Keratinocyte (primary cell): ENCODE data around the gene FAM174A.

Source experiments
- EZH2 ChIP-seq: IDR thresholded peaks from one replicate; pipeline ENCODE4 v1.6.1; 2012; ENCODE audit warnings: inconsistent platforms, mild to moderate bottlenecking, low read length, moderate library complexity
- TF ChIP-seq, protein P1 (sequence below), 3 experiments: IDR thresholded peaks in 1 of 3; conservative IDR thresholded peaks in 1 of 3; optimal IDR thresholded peaks in 1 of 3; 2 replicates in 2 of 3; 3 replicates in 1 of 3; pipeline versions ENCODE3 to v1.5.1; 2011; ENCODE audit warnings: low read length in 3 of 3, mild to moderate bottlenecking in 3 of 3, moderate library complexity in 2 of 3, control low read depth in 1 of 3, inconsistent platforms in 1 of 3; ENCODE audit not compliant: insufficient read depth in 2 of 3; ENCODE audit errors: extremely low read depth in 1 of 3

DNA sequence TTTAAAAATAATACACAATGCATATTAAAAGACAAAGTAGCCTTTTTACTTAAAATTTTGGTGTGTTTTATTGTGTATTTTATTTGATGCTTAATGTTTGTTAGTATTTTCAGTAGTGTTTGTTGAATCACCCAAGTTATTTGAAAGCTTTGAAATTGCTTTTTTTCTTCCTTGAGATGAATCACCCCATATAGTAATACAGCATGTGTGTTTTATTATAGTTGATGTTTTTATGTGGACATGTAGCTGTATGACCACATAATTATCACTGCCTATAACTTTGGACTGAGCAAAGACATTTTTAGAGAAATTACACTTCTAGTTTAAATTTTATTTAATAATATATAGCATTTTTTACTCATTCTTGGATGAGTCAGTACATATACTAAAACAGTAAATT lies 18.0 kb downstream of the FAM174A start:
- TF ChIP-seq, protein P1, sequence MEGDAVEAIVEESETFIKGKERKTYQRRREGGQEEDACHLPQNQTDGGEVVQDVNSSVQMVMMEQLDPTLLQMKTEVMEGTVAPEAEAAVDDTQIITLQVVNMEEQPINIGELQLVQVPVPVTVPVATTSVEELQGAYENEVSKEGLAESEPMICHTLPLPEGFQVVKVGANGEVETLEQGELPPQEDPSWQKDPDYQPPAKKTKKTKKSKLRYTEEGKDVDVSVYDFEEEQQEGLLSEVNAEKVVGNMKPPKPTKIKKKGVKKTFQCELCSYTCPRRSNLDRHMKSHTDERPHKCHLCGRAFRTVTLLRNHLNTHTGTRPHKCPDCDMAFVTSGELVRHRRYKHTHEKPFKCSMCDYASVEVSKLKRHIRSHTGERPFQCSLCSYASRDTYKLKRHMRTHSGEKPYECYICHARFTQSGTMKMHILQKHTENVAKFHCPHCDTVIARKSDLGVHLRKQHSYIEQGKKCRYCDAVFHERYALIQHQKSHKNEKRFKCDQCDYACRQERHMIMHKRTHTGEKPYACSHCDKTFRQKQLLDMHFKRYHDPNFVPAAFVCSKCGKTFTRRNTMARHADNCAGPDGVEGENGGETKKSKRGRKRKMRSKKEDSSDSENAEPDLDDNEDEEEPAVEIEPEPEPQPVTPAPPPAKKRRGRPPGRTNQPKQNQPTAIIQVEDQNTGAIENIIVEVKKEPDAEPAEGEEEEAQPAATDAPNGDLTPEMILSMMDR (optimal IDR thresholded peaks at IDR 0.05 in 1 of 3, IDR thresholded peaks at IDR 0.05 in 1 of 3, conservative IDR thresholded peaks at IDR 0.05 in 1 of 3; ENCODE audit: extremely low read depth in 1 of 3, insufficient read depth in 2 of 3, low read length in 3 of 3): no peak
- no peak for TF ChIP-seq EZH2
